Hematopoietic multipotent progenitor cell (in vitro differentiated cells): ENCODE results near the gene AQP11. TPM values are rescaled to one million over a fixed set of nuclear protein-coding genes. Genes with fewer than 3 reads are reported as not detected.
"Not testable (repeated sequence)": the region's sequence is repeated elsewhere in the genome, so short reads cannot be mapped to it uniquely, and the experiment has no call there.

ENCODE experiments used
- DNase-seq, 3 donors: peaks; one replicate each; pipeline ENCODE4 v3.0.0-alpha.2; 2011 to 2015; ENCODE audit warnings: low read depth in 2 of 3, low spot score in 2 of 3
- total RNA-seq: library from RNA; depleted of rRNA; stranded (reverse); fragments of >200 nt; gene quantifications from one replicate; pipeline ENCODE4 v1.2.3, GENCODE V29; 2012

Gene AQP11, protein sequence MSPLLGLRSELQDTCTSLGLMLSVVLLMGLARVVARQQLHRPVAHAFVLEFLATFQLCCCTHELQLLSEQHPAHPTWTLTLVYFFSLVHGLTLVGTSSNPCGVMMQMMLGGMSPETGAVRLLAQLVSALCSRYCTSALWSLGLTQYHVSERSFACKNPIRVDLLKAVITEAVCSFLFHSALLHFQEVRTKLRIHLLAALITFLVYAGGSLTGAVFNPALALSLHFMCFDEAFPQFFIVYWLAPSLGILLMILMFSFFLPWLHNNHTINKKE
- 0.27 TPM for total RNA-seq

DNA sequence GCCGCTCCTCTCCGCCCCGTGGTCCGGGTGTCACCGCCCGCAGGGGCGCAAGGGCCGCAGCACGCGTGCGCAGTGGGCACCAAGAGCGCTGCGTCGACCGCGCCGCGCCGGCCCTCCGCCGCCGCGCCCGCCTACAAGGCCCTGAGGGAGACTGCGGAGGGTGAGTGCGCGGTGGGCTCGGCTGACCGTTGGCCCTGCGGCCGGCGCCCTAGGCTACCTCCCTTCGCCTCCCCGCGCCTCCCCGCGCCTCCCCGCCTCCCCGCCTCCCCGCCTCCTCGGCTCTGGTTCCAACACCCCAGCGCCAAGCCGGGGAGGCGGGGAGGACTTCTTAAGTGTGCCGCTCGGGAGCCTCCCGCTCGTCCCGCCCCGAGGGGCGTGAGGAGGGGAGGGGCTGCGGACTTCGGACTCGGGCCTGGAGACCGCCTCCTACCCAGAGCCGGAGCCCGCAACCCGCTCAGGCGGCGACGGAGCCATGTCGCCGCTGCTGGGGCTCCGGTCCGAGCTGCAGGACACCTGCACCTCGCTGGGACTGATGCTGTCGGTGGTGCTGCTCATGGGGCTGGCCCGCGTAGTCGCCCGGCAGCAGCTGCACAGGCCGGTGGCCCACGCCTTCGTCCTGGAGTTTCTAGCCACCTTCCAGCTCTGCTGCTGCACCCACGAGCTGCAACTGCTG is at the start of gene AQP11:
Gene AQP11, plus strand, starts transcription at position 433 of the 673 bp plus-strand sequence. Its CDS starts 40 bp downstream, at position 473.
- peak in 2 of 3 donors; percentile 72 to 73 for DNase-seq

DNA sequence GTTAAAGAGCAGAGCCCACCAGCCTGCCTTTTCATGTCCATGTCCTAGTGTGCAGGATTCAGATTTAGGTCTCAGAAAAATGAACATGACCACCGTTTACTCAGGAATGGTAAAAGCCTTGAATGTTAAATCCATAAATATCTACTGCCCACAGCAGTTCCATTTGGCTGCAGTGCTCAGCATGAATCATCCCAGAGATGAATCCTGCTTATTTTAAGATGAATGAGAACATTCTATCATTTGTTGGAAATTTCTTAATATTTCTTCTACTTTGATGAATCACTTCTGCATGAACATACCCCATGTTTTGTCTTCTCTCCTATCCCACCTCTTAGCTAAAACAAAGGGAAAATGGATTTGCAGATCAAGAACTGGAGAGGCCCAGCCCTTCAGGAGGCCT is 47.5 kb upstream of the AQP11 start:
- no peak for DNase-seq

DNA sequence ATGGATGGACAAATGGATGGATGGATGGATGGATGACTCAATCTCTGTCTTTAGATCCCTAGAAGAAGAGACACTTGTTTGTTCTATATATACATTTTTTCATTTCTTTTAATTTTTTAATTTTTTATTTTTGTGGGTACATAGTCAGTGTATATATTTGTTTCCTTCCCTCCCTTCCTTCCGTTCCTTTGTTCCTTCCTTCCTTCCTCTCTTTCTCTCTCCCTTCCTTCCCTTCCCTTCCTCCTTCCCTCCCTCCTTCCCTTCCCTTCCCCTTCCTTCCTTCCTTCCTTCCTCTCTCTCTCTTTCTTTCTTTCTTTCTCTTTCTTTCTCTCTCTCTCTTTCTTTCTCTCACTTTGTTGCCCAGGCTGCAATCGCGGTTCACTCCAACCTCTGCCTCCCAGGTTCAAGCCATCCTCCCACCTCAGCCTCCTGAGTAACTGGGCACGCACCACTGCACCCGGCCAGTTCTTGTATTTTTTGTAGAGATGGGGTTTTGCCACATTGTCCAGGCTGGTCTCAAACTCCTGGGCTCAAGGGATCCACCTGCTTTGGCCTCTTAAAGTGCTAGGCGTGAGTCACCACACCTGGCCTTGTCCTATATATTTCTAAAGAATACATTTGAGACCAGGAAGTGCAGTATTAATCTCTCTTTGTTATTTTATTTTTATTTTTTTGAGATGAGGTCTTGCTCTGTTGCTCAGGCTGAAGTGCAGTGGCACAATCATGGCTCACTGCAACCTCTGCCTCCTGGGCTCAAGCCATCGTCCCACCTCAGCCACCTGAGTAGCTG is 42.5 kb upstream of the AQP11 start:
- DNase-seq = no peak

DNA sequence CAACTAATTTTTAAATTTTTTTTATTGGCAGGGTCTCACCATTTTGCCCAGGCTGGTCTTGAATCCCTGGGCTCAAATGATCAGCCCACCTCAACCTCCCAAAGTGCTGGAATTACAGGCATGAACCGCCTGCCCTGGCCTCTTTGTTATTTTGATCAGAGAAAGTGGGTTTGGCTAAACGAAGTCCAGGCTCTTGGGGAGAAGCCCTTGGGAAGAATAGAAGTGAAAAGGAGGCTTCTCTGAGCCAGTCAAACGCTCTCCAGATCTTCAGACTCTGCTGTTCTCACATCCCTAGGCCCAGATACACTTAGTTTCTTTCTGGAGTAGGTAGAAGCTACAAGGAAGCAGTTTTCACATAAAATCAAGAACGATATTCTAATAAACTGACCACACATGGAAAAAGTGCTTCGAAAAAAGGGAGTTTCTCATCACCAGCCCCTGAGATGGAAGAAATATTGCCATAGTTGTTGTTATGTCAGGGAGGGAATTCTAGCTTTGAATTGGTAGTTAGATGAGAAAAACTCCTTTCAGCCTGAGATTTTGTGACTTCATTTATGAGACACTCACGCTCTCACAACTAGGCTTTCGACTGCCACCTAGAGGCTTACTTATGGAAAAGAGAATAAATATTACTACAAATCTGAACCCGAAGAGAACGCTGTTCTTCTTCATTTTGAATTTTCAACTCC is 41.7 kb upstream of the AQP11 start:
- peak; percentile 9 to 85 (median 58) for DNase-seq

DNA sequence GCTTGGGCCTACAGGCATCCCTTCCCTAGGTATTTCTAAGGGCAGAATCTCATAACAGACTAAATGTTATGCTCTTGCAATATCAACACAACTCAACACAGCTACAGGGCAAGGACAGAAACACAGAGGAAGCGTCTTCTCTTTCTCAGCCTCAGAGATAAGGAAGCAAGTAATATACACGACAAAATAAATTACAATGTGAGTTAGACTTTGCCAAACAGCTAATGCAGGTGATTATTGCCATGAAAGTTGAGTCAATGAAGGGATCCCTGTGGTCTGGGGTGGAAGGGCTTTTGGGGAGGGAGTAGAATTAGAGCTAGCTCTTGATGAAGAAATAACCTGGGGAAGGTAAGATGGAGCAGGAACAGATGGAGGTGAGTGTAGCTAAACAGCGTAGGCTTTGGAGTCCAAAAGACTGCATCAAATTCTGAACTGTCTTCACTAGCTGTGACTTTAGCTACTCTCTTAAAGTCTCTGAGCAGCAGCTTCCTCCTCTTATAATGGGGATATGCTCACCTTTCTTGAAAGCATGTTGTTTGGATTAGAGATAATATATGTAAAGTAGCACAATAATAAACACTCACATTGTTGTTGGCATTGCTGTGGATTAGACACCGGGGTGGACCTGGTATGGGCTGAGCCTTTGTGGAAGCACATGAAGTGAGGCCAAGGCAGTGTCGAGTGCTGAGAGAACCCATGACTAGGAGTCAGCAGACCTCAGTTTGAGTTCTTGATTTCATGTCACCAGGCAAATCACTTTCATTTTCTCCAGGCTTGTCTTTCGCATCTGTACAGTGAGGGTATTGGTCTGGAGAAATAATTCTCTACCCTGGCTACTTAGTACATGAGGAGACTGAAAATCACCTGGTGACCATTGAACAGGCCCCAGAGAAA is 41.0 kb upstream of the AQP11 start:
- DNase-seq = no peak

DNA sequence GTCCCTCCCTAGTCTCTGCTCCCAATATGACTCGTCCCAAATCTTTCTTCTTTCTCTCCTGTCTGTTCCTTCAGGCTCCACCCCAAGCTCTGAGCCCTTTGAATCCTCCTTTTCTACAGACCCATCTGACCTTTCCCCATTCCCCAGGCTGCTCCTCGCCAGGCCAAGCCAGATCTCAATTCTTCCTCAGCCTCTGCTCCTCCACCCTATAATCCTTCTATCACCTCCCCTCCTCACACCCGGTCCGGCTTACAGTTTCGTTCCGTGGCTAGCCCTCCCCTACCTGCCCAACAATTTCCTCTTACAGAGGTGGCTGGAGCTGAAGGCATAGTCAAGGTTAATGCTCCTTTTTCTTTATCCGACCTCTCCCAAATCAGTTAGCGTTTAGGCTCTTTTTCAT is 38.3 kb upstream of the AQP11 start:
- not testable (repeated sequence) for DNase-seq

DNA sequence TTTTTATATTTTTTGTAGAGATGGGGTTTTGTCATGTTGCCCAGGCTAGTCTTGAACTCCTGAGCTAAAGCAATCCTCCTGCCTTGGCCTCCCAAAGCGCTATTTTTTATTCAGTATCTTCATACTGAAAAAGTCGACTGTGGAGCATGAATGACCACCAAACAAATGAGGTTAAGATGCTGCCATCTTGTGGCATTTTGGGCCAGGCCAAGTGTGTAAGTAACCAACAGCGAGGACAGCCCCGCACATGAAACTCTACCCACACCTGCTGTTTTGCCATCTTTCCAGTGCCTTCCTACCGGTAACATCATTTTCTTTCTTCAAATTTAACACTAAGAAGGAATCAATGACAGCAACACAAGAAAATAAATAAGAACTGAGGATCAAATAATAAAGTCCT is 32.2 kb upstream of the AQP11 start:
- DNase-seq = peak in 1 of 3 donors; percentile 40

DNA sequence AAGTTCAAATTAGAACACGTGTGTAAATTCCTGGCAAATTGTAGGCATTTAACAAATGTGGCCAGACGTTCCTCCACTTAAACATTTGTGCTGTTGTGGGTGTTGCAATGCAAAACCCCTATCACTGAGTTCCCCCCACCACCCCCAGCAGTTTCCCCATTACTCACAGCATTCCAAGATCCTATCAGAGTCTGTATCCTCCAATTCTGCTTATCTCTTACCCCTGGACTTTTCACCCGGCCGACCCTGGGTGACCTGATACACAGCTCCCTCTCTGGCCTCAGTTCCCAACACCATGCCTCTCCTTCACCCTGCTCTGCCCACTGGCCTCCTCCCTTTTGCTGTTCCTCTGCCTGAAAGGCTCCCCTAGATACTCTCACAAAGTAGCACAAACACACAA is 31.4 kb upstream of the AQP11 start:
- no peak for DNase-seq

DNA sequence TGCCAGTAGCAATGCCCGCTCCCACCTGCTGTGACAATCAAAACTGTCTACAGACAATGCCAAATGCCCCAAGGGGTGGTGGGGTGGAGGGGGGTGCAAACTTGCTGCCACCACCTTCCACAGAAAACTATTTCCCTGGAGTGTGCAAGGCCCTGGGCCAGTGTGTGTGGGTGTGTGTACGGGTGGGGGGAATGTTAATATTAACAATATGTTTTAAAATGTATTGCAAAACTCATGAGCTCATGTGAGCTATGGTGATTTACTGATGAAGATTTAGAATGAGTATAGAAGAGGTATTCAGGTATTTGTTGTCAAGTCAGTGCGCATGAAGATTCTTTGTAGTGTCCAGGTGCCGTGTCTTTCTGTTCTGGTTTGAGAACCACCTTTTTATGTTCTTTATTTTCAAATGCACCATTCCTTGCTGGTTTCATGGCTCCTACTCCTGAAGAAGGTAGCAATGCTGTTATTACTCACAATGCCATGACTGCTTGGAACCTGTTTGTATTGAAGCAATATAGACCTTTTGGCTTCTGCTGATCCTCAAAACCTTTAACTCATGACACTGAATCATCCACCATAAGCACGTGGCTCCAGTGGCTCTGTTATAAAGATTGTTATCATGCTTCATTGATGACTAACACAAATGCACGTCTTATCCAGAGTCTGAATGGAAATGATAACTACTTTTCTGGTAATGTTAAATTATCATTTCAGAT is 29.9 kb upstream of the AQP11 start:
- no peak for DNase-seq

DNA sequence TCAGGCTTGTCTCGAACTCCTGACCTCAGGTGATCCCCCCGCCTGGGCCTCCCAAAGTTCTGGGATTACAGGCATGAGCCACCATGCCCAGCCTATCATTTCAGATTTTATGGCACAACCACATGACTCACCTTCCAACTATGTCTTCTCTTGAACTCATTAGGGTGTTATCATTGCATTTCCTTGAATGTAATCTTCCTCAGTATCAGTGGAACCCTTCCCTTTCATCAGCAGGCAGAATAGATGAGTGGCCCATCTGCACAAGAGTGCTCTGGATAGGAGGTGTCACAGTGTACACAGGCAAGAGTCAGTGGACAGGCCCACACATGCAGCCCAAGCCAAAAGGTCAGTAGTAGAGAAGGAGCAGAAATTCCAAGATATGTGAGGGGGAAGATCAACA is 29.1 kb upstream of the AQP11 start:
- DNase-seq = no peak

DNA sequence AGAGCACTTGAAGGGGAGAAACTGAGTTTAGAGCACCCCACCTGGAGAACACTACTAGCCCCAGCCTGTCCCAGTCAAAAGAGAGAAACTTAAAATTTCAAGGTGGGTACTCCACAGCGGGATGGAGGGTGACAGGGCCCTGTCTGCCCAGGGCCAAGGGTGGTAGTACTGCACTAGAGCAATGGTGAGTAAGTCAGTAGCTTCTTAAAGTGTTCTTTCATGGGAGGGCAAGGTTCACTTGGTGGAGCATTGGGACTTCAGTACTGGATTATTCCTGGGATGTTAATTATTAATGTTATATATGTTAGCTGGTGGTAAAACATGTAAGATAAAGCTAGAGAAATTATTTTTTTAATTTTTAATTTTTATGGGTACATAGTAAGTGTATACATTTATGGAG is 28.5 kb upstream of the AQP11 start:
- DNase-seq = no peak

DNA sequence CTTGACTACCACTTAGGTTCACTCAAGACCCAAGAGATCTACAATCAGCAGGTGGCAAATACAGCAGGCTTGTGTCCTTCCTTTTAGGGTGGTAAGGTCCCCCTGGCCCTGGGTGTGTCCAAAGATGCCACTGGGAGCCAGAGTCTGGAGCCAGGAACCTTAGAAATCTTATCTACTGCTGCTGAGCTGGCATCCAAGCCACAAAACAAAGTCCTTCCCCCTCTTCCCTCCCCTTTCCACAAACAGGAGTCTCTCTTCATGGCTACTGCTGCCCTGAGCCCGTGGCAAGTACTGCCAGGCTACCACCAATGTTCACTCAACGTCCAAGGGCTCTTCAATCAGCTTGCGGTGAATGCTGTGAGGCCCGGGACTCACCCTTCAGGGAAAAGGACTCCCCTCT is 21.4 kb upstream of the AQP11 start:
- no peak for DNase-seq

DNA sequence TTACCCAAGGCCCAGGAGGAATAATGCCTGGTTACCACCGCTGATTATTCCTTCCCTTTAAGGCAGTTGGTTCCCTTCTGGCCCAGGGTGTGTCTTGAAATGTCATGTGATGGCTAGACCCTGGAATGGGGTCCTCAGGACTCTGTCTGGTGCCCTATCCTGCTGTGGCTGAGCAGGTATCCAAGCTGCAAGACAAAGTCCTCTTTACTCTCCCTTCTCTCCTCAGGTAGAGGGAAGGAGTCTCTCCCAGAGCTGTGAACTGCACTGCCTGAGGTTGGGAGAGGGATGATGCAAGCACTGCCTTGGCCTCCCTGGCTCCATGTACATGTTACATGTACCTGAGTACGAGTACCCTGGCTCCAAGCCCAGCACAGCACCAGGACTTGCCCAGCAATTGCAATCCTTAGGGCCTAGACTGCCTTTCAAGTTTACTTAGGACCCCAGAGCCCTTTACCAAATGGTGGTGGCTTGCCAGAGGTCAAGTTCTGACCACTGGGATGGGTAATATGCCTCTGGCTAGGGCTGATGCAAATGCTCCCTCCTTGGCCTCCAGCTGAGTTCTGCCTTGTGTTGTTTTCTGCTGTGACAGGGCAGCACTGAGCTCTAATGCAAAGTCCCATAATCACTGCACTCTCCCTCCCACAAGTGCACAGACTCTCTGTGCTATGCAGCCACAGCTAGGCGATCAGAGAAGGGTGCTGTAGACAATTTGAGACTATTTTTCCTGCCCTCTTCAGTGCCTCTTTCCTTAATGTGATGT is 20.7 kb upstream of the AQP11 start:
- DNase-seq = no peak

DNA sequence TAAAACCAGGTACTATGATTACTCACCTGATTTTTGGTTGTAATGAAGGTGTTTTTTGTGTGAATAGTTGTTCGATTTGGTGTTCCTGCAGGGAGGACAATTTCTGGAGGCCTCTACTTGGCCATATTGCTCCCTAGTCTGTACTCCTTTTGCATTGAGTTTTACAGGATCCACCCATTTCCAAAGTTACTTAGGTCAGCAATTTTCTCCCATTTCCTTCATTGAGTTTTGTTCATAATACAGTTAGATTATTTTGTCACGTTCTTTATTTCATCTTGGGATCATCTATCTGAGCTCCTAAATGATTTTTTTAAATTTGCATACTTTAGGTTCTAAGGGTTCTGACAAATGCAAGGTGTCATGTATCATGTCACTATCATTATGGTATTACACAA is 20.1 kb upstream of the AQP11 start:
- DNase-seq = no peak

DNA sequence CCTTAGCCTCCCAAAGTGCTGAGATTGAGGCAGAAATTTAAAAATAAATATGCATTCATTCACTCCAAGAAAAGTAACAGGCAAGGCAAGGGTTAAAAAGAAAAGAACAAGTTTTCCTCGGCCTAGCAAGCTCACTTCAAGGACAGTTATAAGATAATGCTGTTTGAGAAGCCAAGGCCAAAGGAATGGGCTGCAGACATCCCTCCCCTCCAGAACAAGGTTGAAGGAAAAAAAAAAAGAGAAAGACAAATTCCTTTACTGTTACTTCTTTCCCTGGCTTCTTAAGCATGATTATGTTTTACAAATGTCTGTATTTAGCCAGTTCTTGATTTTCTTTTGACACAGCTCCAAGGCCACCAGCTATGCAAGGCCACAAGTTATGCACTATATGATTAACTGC is 18.9 kb upstream of the AQP11 start:
- DNase-seq = not testable (repeated sequence)

DNA sequence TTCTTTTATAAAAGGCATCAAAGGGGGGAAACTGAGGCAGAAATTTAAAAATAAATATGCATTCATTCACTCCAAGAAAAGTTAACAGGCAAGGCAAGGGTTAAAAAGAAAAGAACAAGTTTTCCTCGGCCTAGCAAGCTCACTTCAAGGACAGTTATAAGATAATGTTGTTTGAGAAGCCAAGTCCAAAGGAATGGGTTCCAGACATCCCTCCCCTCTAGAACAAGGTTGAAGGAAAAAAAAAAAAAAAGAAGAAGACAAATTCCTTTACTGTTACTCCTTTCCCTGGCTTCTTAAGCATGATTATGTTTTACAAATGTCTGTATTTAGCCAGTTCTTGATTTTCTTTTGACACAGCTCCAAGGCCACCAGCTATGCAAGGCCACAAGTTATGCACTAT is 14.3 kb upstream of the AQP11 start:
- DNase-seq = not testable (repeated sequence)

DNA sequence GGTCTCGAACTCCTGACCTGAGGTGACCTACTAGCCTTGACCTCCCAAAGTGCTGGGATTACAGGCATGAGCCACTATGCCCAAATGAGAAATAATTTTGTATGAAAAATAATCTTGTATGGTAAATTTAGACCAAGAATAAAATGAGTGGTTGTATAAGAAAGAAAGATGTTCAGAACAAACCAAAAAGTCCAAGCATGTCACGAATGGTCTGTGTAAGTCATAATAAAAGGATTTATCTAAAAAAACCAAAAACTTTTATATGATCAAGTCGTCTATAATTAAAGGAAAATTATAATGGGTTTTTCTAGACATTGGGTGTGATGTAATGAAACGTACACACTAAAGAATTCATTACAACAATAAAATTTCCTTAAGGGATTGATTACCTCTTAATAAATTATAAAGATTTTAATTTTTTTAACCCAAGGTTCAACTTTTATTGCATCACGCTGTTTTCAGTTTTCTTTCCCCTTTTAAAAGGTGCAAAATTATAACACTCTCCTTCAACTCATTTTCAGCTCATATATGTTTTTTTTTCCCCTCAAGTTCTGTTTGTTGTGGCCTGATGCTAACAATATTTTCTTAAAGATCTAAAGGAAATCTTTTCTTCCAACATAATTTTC is 8.9 kb upstream of the AQP11 start:
- peak in 1 of 3 donors; percentile 43 for DNase-seq

DNA sequence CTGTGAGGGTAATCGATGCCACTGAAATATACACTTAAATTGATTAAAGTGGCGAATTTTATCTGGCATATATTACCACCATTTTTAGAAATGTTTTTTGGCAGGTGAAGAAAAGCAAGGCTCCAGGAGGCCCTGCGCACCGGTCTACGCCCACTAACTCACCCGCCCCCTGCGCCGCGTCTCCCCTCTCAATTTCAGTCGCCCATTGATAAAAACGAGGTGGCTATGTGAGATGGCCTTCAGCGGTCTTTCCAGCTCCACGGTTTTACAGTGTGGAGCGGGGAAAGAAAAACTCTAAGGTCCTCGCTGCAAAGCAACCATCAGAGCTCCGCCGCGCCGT is 602 bp upstream of the AQP11 start:
- no peak for DNase-seq
